ENCODE data around the gene FIS1. TPM values are rescaled to one million over a fixed set of nuclear protein-coding genes. Genes with fewer than 3 reads are reported as not detected.
"Not testable (repeated sequence)": the region's sequence is repeated elsewhere in the genome, so short reads cannot be mapped to it uniquely, and the experiment has no call there.

FIS1 gene
- total RNA-seq, 4 donors from 2014 or later: 319 to 467 (median 364) TPM

GRCh38 chr7:101208794-101209193 lies 36.1 kb downstream of the FIS1 start:
- TF ChIP-seq POLR2A (IDR thresholded peaks at IDR 0.05) (no peak), CTCF (IDR thresholded peaks at IDR 0.05 in 4 of 5, conservative IDR thresholded peaks at IDR 0.05 in 1 of 5) (no peak)
- Histone ChIP-seq H3K36me3 (peaks cover 0 to 43% of the 10 kb centered on the region in 2 donors), H3K9me3 (no peaks in the 10 kb centered on the region), H3K4me1 (no peaks in the 10 kb centered on the region), H3K27ac (no peak overlapping the region), H3K27me3 (peaks cover 0 to 3% (median 0%) of the 10 kb centered on the region in 3 donors), H3K4me3 (no peak overlapping the region)
- DNase-seq (no peak), ATAC-seq (no peak)
- in situ Hi-C loops (cut with MboI; ENCODE audit: low sequenced_read_pairs in 4 of 4) (no loop called here), intact Hi-C loops (cut with DNase I; ENCODE audit: low total_unique reads) (no loop called here)

GRCh38 chr7:101207459-101207858 lies 37.4 kb downstream of the FIS1 start:
- peaks cover 0 to 39% of the 10 kb centered on the region in 2 donors for H3K36me3 ChIP-seq
- no peak for TF ChIP-seq CTCF (IDR thresholded peaks at IDR 0.05 in 4 of 5, conservative IDR thresholded peaks at IDR 0.05 in 1 of 5)
- TF ChIP-seq POLR2A (IDR thresholded peaks at IDR 0.05): no peak
- no peak overlapping the region for H3K4me3 ChIP-seq
- ATAC-seq (no peak), DNase-seq (no peak)
- H3K27me3 ChIP-seq: peaks cover 10 to 12% (median 10%) of the 10 kb centered on the region in 3 donors
- intact Hi-C loops (cut with DNase I; ENCODE audit: low total_unique reads): no loop called here
- H3K4me1 ChIP-seq: no peaks in the 10 kb centered on the region
- H3K27ac ChIP-seq: no peak overlapping the region
- in situ Hi-C loops (cut with MboI; ENCODE audit: low sequenced_read_pairs in 4 of 4): no loop called here
- no peaks in the 10 kb centered on the region for H3K9me3 ChIP-seq

- no peak overlapping the region for H3K27ac ChIP-seq
- in situ Hi-C loops (cut with MboI; ENCODE audit: low sequenced_read_pairs in 4 of 4) (no loop called here), intact Hi-C loops (cut with DNase I; ENCODE audit: low total_unique reads) (no loop called here)
- TF ChIP-seq CTCF (IDR thresholded peaks at IDR 0.05 in 4 of 5, conservative IDR thresholded peaks at IDR 0.05 in 1 of 5) (no peak), POLR2A (IDR thresholded peaks at IDR 0.05) (no peak)
- H3K4me1 ChIP-seq: peaks cover 0 to 5% of the 10 kb centered on the region in 2 donors
- no peaks in the 10 kb centered on the region for H3K9me3 ChIP-seq
- no peak overlapping the region for H3K4me3 ChIP-seq
- DNase-seq (no peak), ATAC-seq (no peak)
- peaks cover 0 to 31% of the 10 kb centered on the region in 2 donors for H3K36me3 ChIP-seq
- H3K27me3 ChIP-seq: peaks cover 18 to 20% (median 18%) of the 10 kb centered on the region in 3 donors
Observed at GRCh38 chr7:101206665-101207042, 38.2 kb downstream of the FIS1 start.

GRCh38 chr7:101205901-101206664 lies 38.8 kb downstream of the FIS1 start:
- Histone ChIP-seq H3K9me3 (no peaks in the 10 kb centered on the region), H3K4me1 (peaks cover 0 to 7% of the 10 kb centered on the region in 2 donors), H3K27me3 (peaks cover 23 to 26% (median 23%) of the 10 kb centered on the region in 3 donors), H3K27ac (no peak overlapping the region), H3K4me3 (no peak overlapping the region), H3K36me3 (peaks cover 0 to 25% of the 10 kb centered on the region in 2 donors)
- ATAC-seq (no peak), DNase-seq (no peak)
- in situ Hi-C loops (cut with MboI; ENCODE audit: low sequenced_read_pairs in 4 of 4) (no loop called here), intact Hi-C loops (cut with DNase I; ENCODE audit: low total_unique reads) (no loop called here)
- TF ChIP-seq POLR2A (IDR thresholded peaks at IDR 0.05): no peak
- no peak for TF ChIP-seq CTCF (IDR thresholded peaks at IDR 0.05 in 4 of 5, conservative IDR thresholded peaks at IDR 0.05 in 1 of 5)

GRCh38 chr7:101203740-101204738 lies 40.8 kb downstream of the FIS1 start:
- ATAC-seq; H3K27ac ChIP-seq; H3K4me3 ChIP-seq; DNase-seq; intact Hi-C loops (cut with DNase I; ENCODE audit: low total_unique reads); H3K4me1 ChIP-seq; in situ Hi-C loops (cut with MboI; ENCODE audit: low sequenced_read_pairs in 4 of 4); H3K9me3 ChIP-seq: not testable (repeated sequence)
- H3K27me3 ChIP-seq: peaks cover 36 to 41% (median 37%) of the 10 kb centered on the region in 3 donors
- peaks cover 0 to 10% of the 10 kb centered on the region in 2 donors for H3K36me3 ChIP-seq

Data from gastrocnemius medialis (tissue), 4 donors.